DLD1 (cell line): Measurements from ENCODE around the gene SYNDIG1.

Experiments used
- in situ Hi-C: cut with HindIII; loops from 2 replicates; pipeline ENCODE4 v1.10.0; 2017; ENCODE audit warnings: low sequenced_read_pairs

Gene SYNDIG1

GRCh38 chr20:24470746-24471582 lies 1.5 kb downstream of the SYNDIG1 start:
- in situ Hi-C loops, result no loop called here

GRCh38 chr20:24472426-24472825 lies 3.0 kb downstream of the SYNDIG1 start:
- in situ Hi-C loops, result no loop called here

- in situ Hi-C loops, result no loop called here
These were observed 4.2 kb downstream of the SYNDIG1 start for GRCh38 chr20:24473435-24474223.

GRCh38 chr20:24477831-24478547 lies 8.6 kb downstream of the SYNDIG1 start:
- in situ Hi-C loops, result no loop called here

DNA sequence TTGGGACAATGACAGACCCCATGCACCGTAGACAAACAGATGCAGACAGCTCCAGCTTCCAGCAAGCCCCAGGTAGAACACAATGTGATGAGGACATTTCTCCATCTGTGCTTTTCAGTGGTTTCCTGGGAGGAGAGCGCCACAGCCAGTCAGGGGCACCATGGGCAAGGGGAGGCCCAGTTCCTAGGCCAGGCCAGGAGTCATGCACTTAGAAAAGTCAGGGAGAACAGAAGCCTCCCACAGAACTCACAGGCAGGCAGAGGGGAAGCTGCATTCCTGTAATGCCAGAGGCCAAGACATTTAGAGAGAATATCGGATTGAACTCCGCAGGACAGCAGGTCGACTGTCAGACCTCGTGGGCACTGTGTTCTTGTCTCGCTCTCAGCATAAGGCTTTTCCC lies 9.2 kb downstream of the SYNDIG1 start:
- in situ Hi-C loops, result no loop called here

DNA sequence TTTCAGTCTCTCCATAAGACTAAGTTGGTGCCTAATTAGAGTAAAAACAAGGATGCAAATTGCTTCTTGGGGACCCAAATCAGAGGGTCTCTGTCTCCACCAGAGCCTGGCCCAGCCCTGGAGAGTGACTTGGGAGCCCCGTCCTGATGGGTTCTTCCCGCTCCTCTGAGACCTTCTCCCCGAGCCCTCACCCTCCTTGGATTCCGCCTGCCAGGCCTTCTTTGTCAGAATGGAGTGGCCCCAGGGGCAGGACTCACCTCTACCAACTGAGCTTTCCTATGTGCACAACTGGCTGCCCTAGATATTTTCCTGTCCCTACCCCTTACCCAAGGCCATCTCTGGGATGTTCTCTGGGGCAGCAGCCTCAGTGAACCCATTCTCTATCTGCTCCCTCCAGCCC lies 9.7 kb downstream of the SYNDIG1 start:
- in situ Hi-C loops, result no loop called here

DNA sequence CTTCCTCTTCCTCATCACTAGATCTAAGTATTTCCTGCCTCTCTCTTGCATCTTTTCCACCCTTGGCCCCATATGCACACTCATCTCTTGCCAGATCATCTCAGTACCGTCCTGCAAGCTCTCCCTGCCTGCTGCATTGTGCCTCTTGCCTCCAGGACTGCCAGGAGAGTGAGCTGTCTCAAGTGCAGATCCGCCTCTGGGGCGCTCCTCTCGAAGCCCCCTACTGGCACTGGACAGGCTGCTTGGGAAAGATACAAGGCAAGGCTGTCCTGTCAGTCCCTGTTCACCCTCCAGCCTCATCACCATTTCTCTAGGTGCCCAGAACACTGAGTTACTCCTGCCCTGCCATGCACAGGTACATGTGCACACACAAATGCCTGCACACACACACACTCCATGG lies 10.2 kb downstream of the SYNDIG1 start:
- in situ Hi-C loops, result no loop called here

- in situ Hi-C loops, result no loop called here
These were observed 11.1 kb downstream of the SYNDIG1 start for GRCh38 chr20:24480509-24480908.

- in situ Hi-C loops, result no loop called here
These were observed 11.7 kb downstream of the SYNDIG1 start for GRCh38 chr20:24481173-24481572.

- in situ Hi-C loops, result no loop called here
These were observed 14.1 kb downstream of the SYNDIG1 start for GRCh38 chr20:24483435-24484080.

DNA sequence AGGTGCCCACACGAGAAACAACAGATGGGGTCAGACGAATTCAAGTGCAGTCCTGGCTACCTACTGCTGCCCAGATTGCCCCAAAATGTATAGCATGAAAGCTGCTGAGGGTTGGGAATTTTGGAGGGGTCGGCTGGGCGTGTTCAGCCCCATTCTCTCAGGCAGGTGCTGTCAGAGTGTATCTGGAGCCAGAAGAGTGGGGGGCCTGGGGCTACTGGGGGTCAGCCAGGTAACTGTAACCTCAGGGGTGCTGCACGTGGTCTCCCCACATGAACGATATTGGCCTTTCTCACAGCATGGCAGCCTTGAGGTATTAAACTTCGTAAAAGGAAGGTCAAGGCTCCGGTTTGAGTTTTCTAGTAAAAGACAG lies 14.6 kb downstream of the SYNDIG1 start:
- in situ Hi-C loops, result no loop called here

DNA sequence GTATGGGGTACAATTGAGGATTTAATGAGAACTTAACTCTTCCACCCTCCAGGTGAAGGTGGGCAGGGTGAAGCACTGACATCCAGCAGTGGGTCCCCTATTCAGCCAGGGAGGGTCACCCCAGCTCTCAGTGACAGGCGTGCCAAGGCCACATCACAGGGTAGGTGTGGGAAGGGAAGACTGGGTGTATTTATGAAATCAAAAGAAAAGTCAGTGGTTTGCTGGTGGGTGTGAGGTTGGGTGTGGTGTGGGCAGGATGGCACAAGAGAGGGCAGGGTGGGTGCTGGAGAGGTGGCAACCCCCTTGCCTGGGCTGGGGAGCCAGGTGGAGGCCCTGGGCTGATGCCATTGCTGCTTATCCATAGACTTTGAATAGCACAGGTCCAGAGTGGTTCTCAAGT lies 16.6 kb downstream of the SYNDIG1 start:
- in situ Hi-C loops, result no loop called here

DNA sequence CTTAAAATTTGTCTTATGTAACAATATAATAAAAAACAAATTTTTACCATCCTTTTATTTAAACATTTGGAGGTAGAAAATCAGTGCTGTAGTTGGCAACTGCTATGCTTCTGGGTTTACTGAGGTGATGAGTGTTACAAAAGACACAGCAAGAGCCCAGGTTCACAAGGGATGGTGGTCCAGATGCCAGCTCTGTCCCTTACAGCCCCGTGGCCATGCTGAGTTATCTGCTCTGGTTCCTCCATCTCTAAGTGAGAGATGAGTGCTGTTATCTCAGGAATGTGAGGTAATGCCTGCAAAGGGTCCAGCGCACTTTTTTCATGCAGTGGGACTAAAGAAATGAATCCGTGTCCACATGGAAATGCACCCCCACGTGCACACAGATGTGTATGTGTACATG lies 17.8 kb downstream of the SYNDIG1 start:
- in situ Hi-C loops, result no loop called here

- in situ Hi-C loops, result no loop called here
These were observed 18.2 kb downstream of the SYNDIG1 start for GRCh38 chr20:24487648-24488047.

DNA sequence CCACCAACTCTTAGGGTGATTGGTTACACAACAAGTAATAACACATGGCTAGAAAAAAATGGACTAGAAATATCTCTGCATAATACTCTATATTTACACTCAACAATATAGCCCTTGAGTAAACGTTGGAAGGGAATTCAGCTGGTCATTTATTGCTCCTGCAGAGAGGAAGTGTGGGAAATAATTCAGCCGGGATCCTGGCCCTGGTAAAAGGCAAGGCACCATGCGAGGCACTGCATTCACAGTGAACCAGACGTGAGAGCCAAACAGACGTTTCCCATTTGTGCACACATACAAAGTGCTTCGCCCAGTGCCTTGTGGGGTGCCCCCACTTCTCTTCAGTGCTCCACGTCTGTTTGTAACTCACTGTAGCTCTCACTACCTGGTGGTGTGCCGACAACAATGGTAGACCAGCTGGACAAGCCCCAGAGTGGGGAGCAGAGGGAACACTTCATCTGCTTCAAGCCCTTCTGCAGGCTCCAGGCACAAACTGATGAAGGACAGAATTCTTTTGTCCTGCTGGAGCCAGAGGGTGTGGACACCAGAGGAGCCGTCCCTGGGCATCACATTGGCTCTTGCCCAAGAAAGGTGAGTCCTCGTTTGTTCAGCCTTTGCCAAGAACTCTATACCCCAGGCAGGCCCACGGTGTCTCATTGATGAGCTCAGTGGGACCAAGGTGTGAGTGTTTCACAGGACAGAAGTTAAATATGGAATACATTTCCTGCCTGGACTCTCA lies 18.8 kb downstream of the SYNDIG1 start:
- in situ Hi-C loops, result no loop called here

- in situ Hi-C loops, result no loop called here
These were observed 19.4 kb downstream of the SYNDIG1 start for GRCh38 chr20:24488800-24489175.

GRCh38 chr20:24489193-24489592 lies 19.8 kb downstream of the SYNDIG1 start:
- in situ Hi-C loops, result no loop called here

DNA sequence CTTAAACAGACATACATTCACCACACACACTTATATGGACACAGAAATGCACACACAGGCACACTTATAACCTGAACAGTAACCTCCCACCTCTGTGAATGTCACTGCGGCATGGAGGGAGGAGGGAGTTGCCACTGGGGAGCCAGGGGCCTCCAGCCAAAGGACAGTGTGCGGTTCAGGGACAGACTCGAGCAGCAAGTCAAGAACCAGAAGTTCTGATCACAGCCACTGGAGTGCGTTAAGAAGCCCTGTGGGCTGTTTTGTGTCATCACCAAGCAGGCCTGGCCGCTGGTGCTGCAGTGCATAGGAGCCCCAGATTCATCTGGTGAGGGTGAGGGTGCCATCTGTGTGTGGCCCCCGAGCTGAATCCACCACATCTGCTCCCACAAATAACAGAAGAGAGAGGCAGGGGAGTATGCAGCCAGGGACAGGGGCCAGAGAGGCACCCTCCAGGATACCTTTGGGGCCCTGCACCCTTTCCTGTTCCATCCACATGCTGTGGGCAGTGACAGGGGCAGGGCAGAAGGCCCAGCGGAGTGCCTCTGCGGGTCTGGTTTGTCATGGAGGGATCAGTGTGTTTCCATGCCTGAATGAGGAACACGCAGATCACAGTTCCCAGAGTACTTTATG lies 20.3 kb downstream of the SYNDIG1 start:
- in situ Hi-C loops, result no loop called here

DNA sequence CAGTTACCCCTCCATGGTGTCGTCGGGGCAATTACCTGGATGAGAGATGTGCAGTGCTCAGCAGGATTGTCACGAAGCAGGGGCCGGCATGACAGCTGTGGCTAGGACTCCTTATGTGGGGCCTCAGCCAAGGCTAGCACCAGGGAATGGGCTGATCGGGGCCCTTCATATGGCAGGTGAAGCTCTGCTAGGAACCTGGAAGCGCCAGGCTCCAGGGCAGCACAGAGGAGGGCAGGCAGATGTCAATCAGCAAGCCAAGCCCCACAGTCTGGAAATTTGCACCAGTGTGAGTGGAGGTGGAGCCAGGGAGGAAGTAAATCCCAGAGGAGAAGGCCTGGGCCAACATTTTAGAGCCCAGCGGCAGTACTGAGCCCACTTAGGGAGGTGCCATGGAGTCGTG lies 21.2 kb downstream of the SYNDIG1 start:
- in situ Hi-C loops, result no loop called here
